Heart right ventricle (tissue), 16 donors: ENCODE measurements around the gene PDZD8. TPM values are rescaled to one million over a fixed set of nuclear protein-coding genes. Genes with fewer than 3 reads are reported as not detected.

Experiments
- ATAC-seq, 8 donors: fragments of 200-7000 bp; cut with Tn5 transposase; one replicate each; pipeline ENCODE4 v1.9.1; 2020; ENCODE audit warnings: mild to moderate bottlenecking in 8 of 8, moderate library complexity in 8 of 8, moderate number of reproducible peaks in 1 of 8
- DNase-seq, 2 donors: peaks; one replicate each; pipeline ENCODE4 v3.0.0-alpha.2; 2020
- H3K27ac ChIP-seq, 10 donors: fragments of 200-600 bp; sonication (generic) in 2 of 10; one replicate each; pipeline versions ENCODE4 v1.5.0 to v1.8.0; 2020 to 2022; ENCODE audit warnings: mild to moderate bottlenecking in 3 of 10
- H3K27me3 ChIP-seq, 7 donors: fragments of 200-600 bp; one replicate each; pipeline ENCODE4 v1.8.0; 2021 to 2022; ENCODE audit warnings: mild to moderate bottlenecking in 2 of 7
- H3K36me3 ChIP-seq, 9 donors: fragments of 200-600 bp; sonication (generic) in 1 of 9; one replicate each; pipeline versions ENCODE4 v1.5.0 to v1.8.0; 2020 to 2022; ENCODE audit warnings: mild to moderate bottlenecking in 2 of 9
- H3K4me1 ChIP-seq, 9 donors: fragments of 200-600 bp; sonication (generic) in 1 of 9; one replicate each; pipeline versions ENCODE4 v1.5.0 to v1.8.0; 2020 to 2022; ENCODE audit warnings: mild to moderate bottlenecking in 4 of 9
- H3K4me3 ChIP-seq, 10 donors: fragments of 200-600 bp; sonication (generic) in 2 of 10; one replicate each; pipeline versions ENCODE4 v1.5.0 to v1.8.0; 2020 to 2022; ENCODE audit warnings: mild to moderate bottlenecking in 7 of 10, moderate library complexity in 2 of 10
- H3K9me3 ChIP-seq, 11 donors: fragments of 200-600 bp in 10 of 11; sonication (generic) in 2 of 11; one replicate each; pipeline versions ENCODE4 v1.5.0 to v1.8.0; 2013 to 2022; ENCODE audit warnings: mild to moderate bottlenecking in 2 of 11, control low read depth in 1 of 11, moderate library complexity in 1 of 11
- CTCF ChIP-seq, 9 donors: fragments of 200-600 bp; sonication (generic) in 2 of 9; IDR thresholded peaks; one replicate each; pipeline versions ENCODE4 v1.5.0 to v1.8.0; 2021 to 2022; ENCODE audit warnings: antibody characterized with exemption in 9 of 9, mild to moderate bottlenecking in 5 of 9, moderate library complexity in 1 of 9
- WGBS, 2 donors: extraction: QIAGEN DNeasy Blood & Tissue Kit; methylation state at CpG; one replicate each; pipeline ENCODE4 v1.1.7; 2013; ENCODE audit warnings: inconsistent platforms in 1 of 2; 5-methylcytosine and 5-hydroxymethylcytosine counted together
- intact Hi-C, 10 donors: fragments of 100-400 bp; cut with DNase I; formaldehyde crosslinking; loops; one replicate each; pipeline versions ENCODE4 v1.11.1 to v1.14.2; 2022
- polyA plus RNA-seq, 2 donors: library from polyadenylated mRNA; stranded (reverse); fragments of 200-250 nt; gene quantifications; one replicate each; pipeline ENCODE4 v1.2.3, GENCODE V29; 2013
- total RNA-seq, 10 donors: library from RNA; stranded (reverse); fragmentation: NEBNext Ultra II Directional in 3 of 10; extraction: Animal tissue kit (Norgen Biotek cat#: 25700) in 3 of 10; gene quantifications; one replicate each; pipeline versions ENCODE4 v1.2.1 to v1.2.4, GENCODE V29; 2021 to 2023
- donor health status: Arrhythmogenic right ventricular cardiomyopathy.
- donor health status: ischemic (EF 13 %, LVEDD 7.1; RV severe dilation, severe dysfunction).
- donor health status: healthy with polysubstance abuse.
- donor health status: DM: no; HTN: yes; CAD: no.
- donor health status: DM: no; HTN: no; CAD: no.
- donor health status: ischemic (EF 25% LVEDD 6.9; RV normal size, moderate dysfunction).
- donor health status: ischemic (EF 25% LVEDD 5.7; RV mildly dilated, moderate dysfunction).
- donor health status: healthy.
- donor health status: DM: yes; HTN: yes; CAD: no.
- donor health status: Ischemic cardiomyopathy.
- donor health status: ischemic (EF 35%, LVEDD 5.7; RV mildly dilated, moderate dysfunction).
- donor health status: nonischemic (EF 11% LVEDD 7.7; RV severe dilation, severe dysfunction).
- donor health status: DM: yes; HTN: yes; CAD: no.
- donor health status: PGD.
- donor health status: ischemic (EF 29% LVEDD 5.4; RV normal size, mild dysfunction).
- donor health status: nonischemic (EF 23%, LVEDD 6.1; RV moderate dilation, normal function).

Gene PDZD8
- total and polyA plus RNA-seq, 12 donors = 2.0 to 31.3 (median 22.7) TPM

GRCh38 chr10:117320050-117320665, 55.1 kb downstream of the PDZD8 start:
- Histone ChIP-seq H3K4me3 (no peak overlapping the region), H3K9me3 (no peaks in the 10 kb centered on the region), H3K27me3 (no peaks in the 10 kb centered on the region), H3K4me1 (peaks cover 0 to 13% (median 0%) of the 10 kb centered on the region in 9 donors), H3K36me3 (peaks cover 0 to 23% (median 0%) of the 10 kb centered on the region in 9 donors), H3K27ac (no peak overlapping the region)
- peak in 7 of 9 donors; percentile 36 to 62 (median 55) for TF ChIP-seq CTCF (IDR thresholded peaks at IDR 0.05)
- intact Hi-C loops = loop anchor here in 5 of 10 donors (2.0 to 10.0 kb wide), 4 partner anchors 103 to 105 kb away; no protein-coding TSS in a partner anchor
- 66 to 82% methylated on average over 1 of the region's 1 CpG for WGBS, 2 donors
- DNase-seq (no peak), ATAC-seq (no peak)

GRCh38 chr10:117318909-117319308, 56.3 kb downstream of the PDZD8 start:
- no peaks in the 10 kb centered on the region for H3K27me3 ChIP-seq
- DNase-seq (no peak), ATAC-seq (no peak)
- H3K27ac ChIP-seq = no peak overlapping the region
- TF ChIP-seq CTCF (IDR thresholded peaks at IDR 0.05) = peak in 5 of 9 donors; percentile 18 to 43 (median 33)
- no peaks in the 10 kb centered on the region for H3K9me3 ChIP-seq
- H3K36me3 ChIP-seq = peaks cover 0 to 32% (median 0%) of the 10 kb centered on the region in 9 donors
- H3K4me3 ChIP-seq = no peak overlapping the region
- intact Hi-C loops = loop anchor here in 4 of 10 donors (2.0 to 10.0 kb wide), 3 partner anchors 94 to 102 kb away; no protein-coding TSS in a partner anchor
- H3K4me1 ChIP-seq = peaks cover 0 to 13% (median 0%) of the 10 kb centered on the region in 9 donors

- Histone ChIP-seq H3K27ac (no peak overlapping the region), H3K9me3 (no peaks in the 10 kb centered on the region), H3K4me3 (no peak overlapping the region), H3K27me3 (no peaks in the 10 kb centered on the region), H3K4me1 (peaks cover 0 to under 1% (median 0%) of the 10 kb centered on the region in 9 donors), H3K36me3 (peaks cover 0 to 42% (median 0%) of the 10 kb centered on the region in 9 donors)
- no peak for TF ChIP-seq CTCF (IDR thresholded peaks at IDR 0.05)
- 96 to 97% methylated on average over 2 of the region's 2 CpGs for WGBS, 2 donors
- DNase-seq = no peak
- intact Hi-C loops = loop anchor here in 2 of 10 donors (5.0 to 10.0 kb wide), 2 partner anchors 92 to 99 kb away; no protein-coding TSS in a partner anchor
- ATAC-seq = no peak
Measured at GRCh38 chr10:117316701-117317100, 58.5 kb downstream of the PDZD8 start.

- no peak for ATAC-seq
Measured at GRCh38 chr10:117313641-117314040, 61.6 kb downstream of the PDZD8 start.

More at GRCh38 chr10:117313641-117314040, 61.6 kb downstream of the PDZD8 start:
- no peak for DNase-seq
- no peak overlapping the region for H3K4me3 ChIP-seq
- no peaks in the 10 kb centered on the region for H3K4me1 ChIP-seq
- H3K36me3 ChIP-seq = peaks cover 0 to 42% (median 0%) of the 10 kb centered on the region in 9 donors
- 95 to 97% methylated on average over 1 of the region's 1 CpG for WGBS, 2 donors
- no peak overlapping the region for H3K27ac ChIP-seq
- TF ChIP-seq CTCF (IDR thresholded peaks at IDR 0.05) = no peak
- no peaks in the 10 kb centered on the region for H3K9me3 ChIP-seq
- H3K27me3 ChIP-seq = no peaks in the 10 kb centered on the region
- intact Hi-C loops = loop anchor here in 1 of 10 donors (10.0 kb wide), 1 partner anchor 89 kb away; no protein-coding TSS in a partner anchor
